ENCODE results near the gene TENM4. TPM values are rescaled to one million over a fixed set of nuclear protein-coding genes. Genes with fewer than 3 reads are reported as not detected.

Gene TENM4
- total and polyA plus RNA-seq, 2 of the 13 experiments (the other 11 are each of a cell fraction or from before 2014, with no cell fraction given): not detected

DNA sequence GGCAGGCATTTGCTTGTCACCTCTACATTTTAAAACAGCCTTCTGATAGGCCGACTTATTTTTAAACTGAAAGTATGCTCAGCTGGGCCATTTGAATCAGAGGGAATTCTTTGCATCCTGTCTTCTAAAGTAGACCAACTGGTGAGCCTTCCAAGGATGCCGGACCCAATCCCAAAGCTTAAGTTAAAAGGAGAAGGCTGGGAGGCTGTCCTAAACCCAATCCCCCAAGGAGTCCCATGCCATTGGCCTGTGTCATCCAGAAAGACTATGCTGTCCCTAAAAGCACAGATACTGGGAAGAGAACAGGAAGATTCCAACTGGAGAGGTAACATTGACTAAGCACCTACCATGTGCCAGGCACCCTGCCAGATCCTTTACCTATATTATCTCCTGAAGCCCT lies 18.0 kb downstream of the TENM4 start:
- ChIA-PET CTCF (ENCODE audit: low intra/inter-chr PET ratio, low total read pairs) (no interaction called here), POLR2A (no interaction called here)
- Histone ChIP-seq H3K4me2 (ENCODE audit: low read depth, low read length) (no peak overlapping the region), H3K79me2 (ENCODE audit: insufficient read depth, low read length) (no peaks in the 10 kb centered on the region), H2AFZ (ENCODE audit: low read length) (no peak overlapping the region), H3K27ac (ENCODE audit: extremely low read length, insufficient read depth, low read length) (no peak overlapping the region), H3K36me3 (replicated peaks in 1 of 2; ENCODE audit: control insufficient read depth in 1 of 2, insufficient read depth in 2 of 2, low read length in 2 of 2) (no peaks in the 10 kb centered on the region), H3K4me1 (ENCODE audit: insufficient read depth, low read length) (no peaks in the 10 kb centered on the region), H3K4me3 (replicated peaks in 1 of 3; ENCODE audit: insufficient read depth in 1 of 3, low read depth in 2 of 3, low read length in 3 of 3) (no peak overlapping the region), H3K9me3 (ENCODE audit: low read length) (no peaks in the 10 kb centered on the region), H4K20me1 (ENCODE audit: insufficient read depth, low read length) (no peaks in the 10 kb centered on the region), H3K9ac (ENCODE audit: insufficient read depth, low read depth, low read length) (no peak overlapping the region), H3K27me3 (ENCODE audit: control insufficient read depth in 1 of 2, insufficient read depth in 2 of 2, low read length in 2 of 2) (0 out of 5 replicates have a peak, but pooled peaks cover 0 to 9% of the 10 kb centered on the region in 2 experiments)
- no TSS peak for BruUV-seq (replicated peaks)
- in situ Hi-C loops (cut with HindIII; ENCODE audit: extremely low pct_ligation_motif_present, low pct_unique_long_range_greater_than_20kb): no loop called here
- intact Hi-C loops (cut with micrococcal nuclease; ENCODE audit: unreplicated experiment): no loop called here
- WGBS (ENCODE audit: low lambda C conversion rate): 8% methylated on average over 2 of the region's 2 CpGs
- no peak for ATAC-seq
- no peak for FAIRE-seq
- DNase-seq (ENCODE audit: low spot score): no peak
- TF ChIP-seq ZBTB10 (CRISPR knock-in tag; IDR thresholded peaks at IDR 0.05; ENCODE audit: borderline replicate concordance) (no peak), SRSF9 (IDR thresholded peaks at IDR 0.05; ENCODE audit: borderline replicate concordance, insufficient read depth, low read depth, low read length, poor library complexity, severe bottlenecking) (no peak), USF2 (IDR thresholded peaks at IDR 0.05; ENCODE audit: low read depth, low read length) (no peak), USF2 (CRISPR knock-in tag; IDR thresholded peaks at IDR 0.05; ENCODE audit: borderline replicate concordance) (no peak)

Data from HepG2 (cell line).